ENCODE data around the gene PLA2G1B. TPM values are rescaled to one million over a fixed set of nuclear protein-coding genes. Genes with fewer than 3 reads are reported as not detected.

Gene PLA2G1B
- total RNA-seq, 1 experiment from 2014 or later: not detected

DNA sequence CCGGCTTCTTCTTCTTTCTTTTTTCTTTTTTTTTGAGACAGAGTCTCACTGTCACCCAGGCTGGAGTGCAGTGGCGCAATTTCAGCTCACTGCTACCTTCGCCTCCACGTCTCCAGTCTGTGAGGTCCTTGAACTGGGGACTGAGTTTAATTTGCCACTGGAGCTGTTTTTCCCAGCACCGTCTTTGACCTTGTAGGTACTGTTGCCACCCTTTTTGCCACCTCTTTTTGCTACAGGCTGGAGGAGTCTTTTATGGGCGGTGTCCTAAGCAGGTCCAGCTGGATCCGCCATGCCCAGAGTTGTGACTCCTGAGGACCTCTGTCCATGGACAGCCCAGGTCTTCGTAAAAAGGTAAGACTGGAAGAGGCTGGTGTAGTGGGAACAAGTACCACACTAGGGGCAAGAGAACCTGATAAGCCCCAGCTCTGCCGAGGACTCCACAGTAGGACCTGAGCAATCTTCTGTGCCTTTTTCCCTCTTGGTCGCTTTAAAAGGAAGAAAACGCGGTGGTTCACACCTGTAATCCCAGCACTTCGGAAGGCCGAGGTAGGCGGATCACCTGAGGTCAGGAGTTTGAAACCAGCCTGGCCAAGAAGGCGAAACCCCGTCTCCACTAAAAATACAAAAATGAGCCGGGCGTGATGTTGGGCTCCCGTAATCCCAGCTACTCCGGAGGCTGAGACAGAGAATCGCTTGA is 36.8 kb downstream of the PLA2G1B start:
- DNase-seq (ENCODE audit: low read depth, low spot score): no peak
- in situ Hi-C loops (cut with HindIII; ENCODE audit: low pct_unique_long_range_greater_than_20kb, low sequenced_read_pairs): no loop called here

DNA sequence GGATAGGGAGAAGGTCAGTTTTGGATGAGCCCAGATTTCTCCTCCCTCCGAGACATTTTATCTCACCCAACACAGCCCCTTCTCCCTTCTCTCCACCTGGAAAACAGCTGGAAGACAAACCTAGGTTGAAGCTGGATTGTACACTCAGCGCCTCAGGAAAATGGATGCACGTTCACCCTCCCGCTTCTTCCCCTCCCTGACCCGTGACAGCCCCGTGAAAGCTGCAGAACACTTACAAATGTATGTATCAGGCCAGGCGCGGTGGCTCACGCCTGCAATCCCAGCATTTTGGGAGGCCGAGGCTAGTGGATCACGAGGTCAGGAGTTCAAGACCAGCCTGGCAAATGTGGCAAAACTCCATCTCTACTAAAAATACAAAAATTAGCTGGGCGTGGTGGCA is 40.1 kb downstream of the PLA2G1B start:
- in situ Hi-C loops (cut with HindIII; ENCODE audit: low pct_unique_long_range_greater_than_20kb, low sequenced_read_pairs): no loop called here

DNA sequence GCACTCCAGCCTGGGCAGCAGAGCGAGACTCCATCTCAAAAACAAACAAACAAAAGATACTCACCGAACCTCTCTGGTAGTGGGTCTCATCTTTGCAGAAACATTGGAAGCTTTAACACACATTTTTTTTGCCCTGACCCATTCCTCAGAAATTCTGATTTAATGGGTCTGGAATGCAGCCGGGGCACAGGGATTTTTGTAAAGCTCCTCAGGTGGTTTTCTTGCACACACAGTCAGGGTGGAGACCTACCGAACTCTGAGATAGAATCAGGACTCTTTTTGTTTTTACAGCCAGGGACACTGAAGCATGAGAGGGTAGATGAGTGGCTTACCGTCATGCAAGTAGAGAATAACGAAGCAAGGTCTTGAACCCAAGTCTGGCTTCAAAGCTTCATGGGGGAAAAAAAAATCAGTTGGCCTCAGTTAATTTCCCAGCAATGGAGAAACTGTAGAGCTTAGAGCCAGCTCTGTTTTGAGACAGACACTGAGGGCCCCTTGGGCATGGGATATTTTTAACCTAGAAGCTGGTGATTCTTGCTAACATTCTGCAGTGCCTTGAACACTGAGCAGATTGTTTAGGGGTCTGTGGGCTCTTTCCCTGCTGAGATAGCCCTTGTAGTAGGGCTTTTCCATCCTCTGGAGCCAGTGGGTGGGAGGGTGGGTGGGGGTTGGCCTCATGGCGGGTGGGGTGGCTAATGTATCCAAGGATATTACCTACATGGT is 40.6 kb downstream of the PLA2G1B start:
- in situ Hi-C loops (cut with HindIII; ENCODE audit: low pct_unique_long_range_greater_than_20kb, low sequenced_read_pairs): no loop called here
- peak; percentile 80 for DNase-seq (ENCODE audit: low read depth, low spot score)

More for the DNA sequence above, 40.1 kb downstream of the PLA2G1B start:
- DNase-seq (ENCODE audit: low read depth, low spot score): no peak

DNA sequence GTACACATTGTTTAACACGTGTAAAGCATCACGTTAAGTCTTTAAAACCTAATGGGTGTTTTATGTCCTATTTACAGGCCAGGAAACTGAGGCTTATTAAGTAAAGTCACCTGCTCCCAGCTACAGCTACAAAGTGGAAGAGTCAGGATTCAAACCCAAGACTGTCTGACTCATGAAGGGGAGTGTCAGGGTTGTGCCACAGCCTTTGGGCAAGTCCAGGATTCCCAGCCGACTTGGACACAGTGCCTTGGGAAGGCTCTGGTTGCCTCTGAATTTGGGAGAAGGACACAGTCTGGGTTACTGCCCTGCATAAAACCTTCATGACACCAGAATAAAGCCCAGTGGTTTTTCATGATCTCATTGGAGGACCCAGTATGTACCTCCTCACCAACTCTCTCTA is 43.2 kb downstream of the PLA2G1B start:
- in situ Hi-C loops (cut with HindIII; ENCODE audit: low pct_unique_long_range_greater_than_20kb, low sequenced_read_pairs): no loop called here

DNA sequence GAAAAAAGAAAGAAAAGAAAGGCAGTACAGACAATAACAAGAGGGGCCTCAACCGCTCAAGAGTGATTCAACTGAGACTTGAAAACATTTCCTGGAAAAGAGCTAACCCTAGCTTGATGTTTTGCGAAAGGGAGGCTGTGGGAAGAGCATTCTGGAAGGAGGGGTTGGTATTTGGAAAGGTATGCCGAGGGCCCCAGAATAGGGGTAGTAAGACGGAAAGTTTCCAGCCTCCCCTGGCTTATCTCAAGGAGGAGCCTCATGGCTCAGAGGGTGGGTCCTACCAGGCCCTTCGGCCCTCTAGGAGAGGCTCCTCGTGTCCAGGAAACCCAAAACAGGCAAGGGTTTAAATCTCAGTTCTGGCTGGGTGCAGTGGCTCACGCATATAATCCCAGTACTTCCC is 44.3 kb downstream of the PLA2G1B start:
- in situ Hi-C loops (cut with HindIII; ENCODE audit: low pct_unique_long_range_greater_than_20kb, low sequenced_read_pairs): no loop called here
- DNase-seq (ENCODE audit: low read depth, low spot score): no peak

More for the DNA sequence above, 43.2 kb downstream of the PLA2G1B start:
- DNase-seq (ENCODE audit: low read depth, low spot score): no peak

DNA sequence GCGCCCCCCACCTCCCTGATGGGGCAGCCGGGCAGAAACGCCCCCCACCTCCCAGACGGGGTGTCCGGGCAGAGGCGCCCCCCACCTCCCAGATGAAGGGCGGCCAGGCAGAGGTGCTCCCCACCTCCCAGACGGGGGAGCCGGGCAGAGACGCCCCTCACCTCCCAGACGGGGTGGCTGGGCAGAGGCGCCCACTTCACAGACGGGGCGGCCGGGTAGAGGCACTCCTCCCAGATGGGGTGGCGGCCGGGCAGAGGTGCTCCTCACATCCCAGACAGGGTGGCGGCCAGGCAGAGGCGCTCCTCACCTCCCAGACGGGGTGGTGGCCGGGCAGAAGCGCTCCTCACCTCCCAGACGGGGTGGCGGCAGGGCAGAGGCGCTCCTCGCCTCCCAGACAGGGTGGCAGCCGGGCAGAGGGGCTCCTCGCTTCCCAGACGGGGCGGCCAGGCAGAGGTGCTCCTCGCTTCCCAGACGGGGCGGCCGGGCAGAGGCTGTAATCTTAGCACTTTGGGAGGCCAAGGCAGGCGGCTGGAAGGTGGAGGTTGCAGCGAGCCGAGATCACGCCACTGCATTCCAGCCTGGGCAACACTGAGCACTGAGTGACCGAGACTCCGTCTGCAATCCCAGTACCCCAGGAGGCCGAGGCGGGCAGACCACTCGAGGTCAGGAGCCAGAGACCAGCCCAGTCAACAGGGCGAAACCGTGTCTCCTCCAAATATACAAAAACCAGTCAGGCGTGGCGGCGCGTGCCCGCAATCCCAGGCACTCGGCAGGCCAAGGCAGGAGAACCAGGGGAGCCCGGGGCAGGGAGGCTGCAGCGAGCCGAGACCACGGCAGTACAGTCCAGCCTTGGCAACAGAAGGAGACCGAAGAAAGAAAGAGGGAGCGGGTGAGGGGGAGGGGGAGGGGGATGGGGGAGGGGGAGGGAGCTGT is 49.2 kb downstream of the PLA2G1B start:
- in situ Hi-C loops (cut with HindIII; ENCODE audit: low pct_unique_long_range_greater_than_20kb, low sequenced_read_pairs): no loop called here
- no peak for DNase-seq (ENCODE audit: low read depth, low spot score)

DNA sequence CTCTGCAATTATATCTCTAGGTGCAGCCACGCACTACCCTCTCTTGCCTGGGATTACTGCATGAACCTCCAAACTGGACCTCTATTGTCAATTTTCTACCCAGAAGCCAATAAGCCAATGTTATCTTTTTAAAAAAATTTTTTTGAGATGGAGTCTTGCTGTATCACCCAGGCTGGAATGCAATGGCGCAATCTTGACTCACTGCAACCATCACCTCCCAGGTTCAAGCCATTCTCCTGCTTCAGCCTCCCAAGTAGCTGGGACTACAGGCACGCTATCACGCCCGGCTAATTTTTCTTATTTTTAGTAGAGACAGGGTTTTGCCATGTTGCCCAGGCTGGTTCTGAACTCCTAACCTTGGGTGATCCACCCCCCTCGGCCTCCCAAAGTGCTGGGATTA is 50.8 kb downstream of the PLA2G1B start:
- DNase-seq (ENCODE audit: low read depth, low spot score): no peak
- in situ Hi-C loops (cut with HindIII; ENCODE audit: low pct_unique_long_range_greater_than_20kb, low sequenced_read_pairs): no loop called here

Small RNAs within 50 kb of the gene (small RNA-seq; reads per million reads assigned to genes)
- 528 to 726 reads per million in 2 experiments for gene RNU4-1
- gene RNU4-2: 498 to 1,238 reads per million in 2 experiments
- 0 reads per million in 2 experiments for gene RNU6-1088P

Other genes with a start within 250 kb of the PLA2G1B start
- gene RAB35, start 211.0 kb downstream of the PLA2G1B start, total RNA-seq (2014; rRNA removed; shearing (Covaris generic)): 29.1 and 30.2 TPM in 2 replicates
- gene GCN1, start 133.1 kb downstream of the PLA2G1B start, total RNA-seq (2014; rRNA removed; shearing (Covaris generic)): 46.4 and 66.2 TPM in 2 replicates
- gene RPLP0, start 126.7 kb downstream of the PLA2G1B start, total RNA-seq (2014; rRNA removed; shearing (Covaris generic)): 4,623 and 4,698 TPM in 2 replicates
- gene PXN, start 62.0 kb downstream of the PLA2G1B start, total RNA-seq (2014; rRNA removed; shearing (Covaris generic)): 22.0 and 26.1 TPM in 2 replicates
- under 0.01 TPM in 2 replicates for gene RNU4-2, start 35.9 kb downstream of the PLA2G1B start, total RNA-seq (2014; rRNA removed; shearing (Covaris generic))
- not detected in 2 replicates for gene RNU4-1, start 34.5 kb downstream of the PLA2G1B start, total RNA-seq (2014; rRNA removed; shearing (Covaris generic))
- gene SIRT4, start 25.5 kb downstream of the PLA2G1B start, total RNA-seq (2014; rRNA removed; shearing (Covaris generic)): 1.9 and 2.8 TPM in 2 replicates
- gene MSI1, start 41.4 kb upstream of the PLA2G1B start, total RNA-seq (2014; rRNA removed; shearing (Covaris generic)): 0.85 and 1.3 TPM in 2 replicates
- 1,050 and 1,113 TPM in 2 replicates for gene COX6A1, start 110.3 kb upstream of the PLA2G1B start, total RNA-seq (2014; rRNA removed; shearing (Covaris generic))
- gene TRIAP1, start 118.6 kb upstream of the PLA2G1B start, total RNA-seq (2014; rRNA removed; shearing (Covaris generic)): 39.3 and 45.1 TPM in 2 replicates
- gene GATC, start 118.7 kb upstream of the PLA2G1B start, total RNA-seq (2014; rRNA removed; shearing (Covaris generic)): 33.9 and 37.0 TPM in 2 replicates
- 179 and 229 TPM in 2 replicates for gene SRSF9, start 142.0 kb upstream of the PLA2G1B start, total RNA-seq (2014; rRNA removed; shearing (Covaris generic))
- gene DYNLL1, start 168.3 kb upstream of the PLA2G1B start, total RNA-seq (2014; rRNA removed; shearing (Covaris generic)): 447 and 502 TPM in 2 replicates
- 40.5 and 43.5 TPM in 2 replicates for gene COQ5, start 201.4 kb upstream of the PLA2G1B start, total RNA-seq (2014; rRNA removed; shearing (Covaris generic))
- 42.2 and 51.8 TPM in 2 replicates for gene RNF10, start 206.6 kb upstream of the PLA2G1B start, total RNA-seq (2014; rRNA removed; shearing (Covaris generic))

Measured in SK-MEL-5 (cell line).